Glomerular endothelial cell (primary cell): ENCODE measurements around the gene RPTOR. TPM values are rescaled to one million over a fixed set of nuclear protein-coding genes. Genes with fewer than 3 reads are reported as not detected.

Experiments
- DNase-seq: peaks from one replicate; pipeline ENCODE4 v3.0.0-alpha.2; 2011; ENCODE audit warnings: low read depth, low spot score; ENCODE audit errors: extremely low read depth
- total RNA-seq: library from RNA; depleted of rRNA; stranded (reverse); fragments of >200 nt; gene quantifications from 2 replicates; pipeline ENCODE4 v1.2.3, GENCODE V29; 2015

Gene RPTOR
- total RNA-seq, 1 donor from 2014 or later = 37.5 TPM

DNA sequence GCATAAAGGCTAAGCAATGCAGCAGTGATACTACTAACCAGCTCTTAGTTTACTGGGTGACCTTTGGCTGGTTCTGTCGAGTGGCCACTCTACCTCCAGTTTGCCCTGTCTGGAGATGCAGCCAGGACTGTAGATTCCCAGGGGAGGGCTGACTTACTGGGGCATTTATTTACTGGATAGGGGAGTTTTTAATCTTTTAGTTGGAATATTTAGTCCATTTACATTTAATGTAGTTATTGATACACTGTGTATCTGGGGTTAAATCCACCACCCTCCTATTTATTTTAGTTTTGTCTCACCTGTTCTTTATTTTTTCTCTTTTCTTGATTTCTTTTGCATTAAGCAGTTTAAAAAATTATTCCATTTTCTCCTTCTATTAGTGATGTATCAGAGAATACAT is 112.9 kb downstream of the RPTOR start:
- no peak for DNase-seq

DNA sequence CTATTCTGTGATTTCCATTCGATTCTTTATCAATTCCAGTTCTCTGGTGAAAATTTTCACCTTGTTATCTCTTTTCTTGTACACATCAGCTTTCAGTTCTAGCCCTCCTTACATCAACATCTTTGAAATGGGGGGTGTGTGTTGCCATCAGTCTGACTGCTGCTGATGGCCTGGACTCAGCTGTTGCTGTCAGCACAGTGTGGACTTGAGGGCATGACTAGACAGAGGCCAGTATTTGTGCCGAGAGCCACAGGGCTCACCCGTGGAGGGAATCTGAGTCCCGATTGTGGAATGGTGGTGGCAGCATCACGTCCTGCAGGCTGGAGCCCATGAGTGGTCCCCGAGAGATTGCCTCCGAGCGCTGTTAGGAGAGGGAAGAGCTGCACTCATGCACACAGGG is 114.2 kb downstream of the RPTOR start:
- no peak for DNase-seq

DNA sequence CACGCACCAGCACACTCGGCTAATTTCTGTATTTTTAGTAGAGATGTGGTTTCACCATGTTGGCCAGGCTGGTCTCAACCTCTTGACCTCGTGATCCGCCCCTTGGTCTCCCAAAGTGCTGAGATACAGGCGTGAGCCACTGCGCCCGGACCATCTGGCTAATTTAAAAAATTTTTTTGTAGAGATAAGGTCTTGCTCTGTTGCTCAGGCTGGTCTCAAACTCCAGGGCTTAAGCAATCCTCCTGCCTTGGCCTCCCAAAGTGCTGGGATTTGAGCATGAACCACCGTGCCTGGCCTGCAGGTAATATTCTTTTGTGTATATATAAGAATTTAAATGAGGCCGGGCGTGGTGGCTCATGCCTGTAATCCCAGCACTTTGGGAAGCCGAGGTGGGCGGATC is 115.0 kb downstream of the RPTOR start:
- DNase-seq = no peak

DNA sequence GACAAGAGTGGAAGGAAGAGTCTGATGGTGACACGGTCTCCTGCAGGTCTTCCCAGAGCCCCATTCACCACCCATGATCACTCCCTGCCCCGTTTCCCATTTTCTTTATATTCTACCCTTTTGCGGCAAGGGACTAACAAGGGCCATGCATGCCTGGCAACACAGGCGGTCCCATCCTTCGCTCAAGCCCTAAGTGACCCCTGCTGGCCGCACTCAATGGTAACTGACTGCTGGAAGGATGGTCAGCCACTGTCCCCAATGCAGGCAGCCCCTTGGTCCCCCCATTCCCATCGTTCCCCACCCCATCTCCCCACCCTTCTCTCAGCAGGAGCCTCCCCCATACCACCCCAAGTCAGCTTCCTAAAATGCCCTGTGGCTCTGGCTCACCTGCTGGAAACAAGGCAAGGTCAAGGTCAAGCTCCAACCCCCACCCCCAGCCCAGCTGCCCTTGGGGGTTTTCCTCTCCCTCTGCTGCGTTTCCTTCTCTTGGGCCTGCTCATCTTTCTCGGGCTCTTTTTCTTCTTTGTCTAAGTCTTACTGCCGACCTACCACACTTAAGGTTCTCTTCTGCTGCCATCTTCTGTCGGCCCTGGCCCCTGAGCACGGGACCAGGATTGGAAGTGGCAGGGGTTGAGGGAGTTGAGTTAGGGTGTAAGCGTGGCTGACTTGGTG is 116.0 kb downstream of the RPTOR start:
- no peak for DNase-seq

DNA sequence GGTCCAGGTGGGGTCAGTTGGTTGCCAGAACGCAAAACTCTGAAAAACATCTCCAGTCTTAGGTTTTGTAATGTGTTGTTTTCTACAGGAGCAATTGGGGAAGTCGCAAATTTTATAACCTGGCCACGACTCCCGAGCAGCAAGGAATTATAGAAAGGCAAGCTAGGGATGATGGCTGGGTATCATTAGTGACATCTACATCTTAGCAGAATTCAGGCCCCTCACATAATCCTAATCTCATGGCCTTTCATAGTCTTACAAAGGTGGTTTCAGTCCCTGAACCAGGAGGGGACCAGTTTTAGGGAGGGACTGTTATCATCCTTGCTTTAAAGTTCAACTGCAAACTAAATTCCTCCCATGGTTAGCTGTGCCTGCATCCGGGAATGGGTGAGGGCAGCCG is 117.9 kb downstream of the RPTOR start:
- DNase-seq = no peak

DNA sequence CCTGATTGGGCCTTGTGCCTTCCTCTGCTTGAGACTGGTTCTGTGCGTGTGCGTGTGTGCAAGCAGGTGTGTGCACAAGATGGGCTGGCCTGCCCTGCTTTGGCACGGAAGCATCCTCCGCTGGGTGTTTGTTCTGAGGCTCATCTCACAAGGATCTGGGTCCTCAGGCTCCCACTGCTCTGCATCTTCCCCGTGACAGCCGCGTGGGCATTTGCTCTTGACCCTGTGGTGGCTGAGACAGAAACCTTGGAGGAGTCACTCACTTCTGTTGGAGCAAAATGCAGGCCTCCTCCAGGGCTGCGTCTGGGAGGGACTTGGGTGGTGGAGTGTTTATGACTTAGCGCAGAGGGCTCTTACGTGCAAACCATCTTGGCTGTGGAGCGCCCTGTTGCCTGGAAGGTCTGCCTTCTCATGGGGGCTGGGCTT is 119.2 kb downstream of the RPTOR start:
- no peak for DNase-seq

DNA sequence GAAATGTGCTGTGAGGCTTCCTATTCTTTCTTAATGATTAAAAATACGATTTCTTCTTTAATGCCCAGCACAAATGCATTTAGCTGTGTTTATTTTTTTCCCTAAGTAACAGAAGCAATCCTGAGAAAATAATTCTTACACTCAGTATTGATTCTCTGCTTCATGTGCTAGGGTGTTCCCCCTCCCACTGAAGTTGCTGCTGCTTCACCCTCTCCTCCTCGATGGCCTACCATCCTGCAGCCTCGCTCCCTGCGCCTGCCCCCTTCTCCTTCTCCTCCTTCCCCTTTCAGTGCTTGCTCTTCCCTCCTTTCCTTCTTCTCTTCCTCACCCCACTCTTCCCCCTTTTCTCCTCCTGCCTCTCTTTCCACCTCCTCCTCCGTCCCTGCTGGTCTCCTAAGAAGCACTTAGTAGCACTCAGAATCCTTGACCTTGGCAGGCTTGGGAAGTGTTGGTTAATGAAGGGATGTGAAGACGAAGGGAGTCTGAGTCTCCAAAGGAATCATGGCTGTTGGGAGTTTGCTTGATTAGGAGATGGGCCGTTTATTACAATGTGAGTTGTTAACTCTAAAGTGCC is 119.7 kb downstream of the RPTOR start:
- no peak for DNase-seq

DNA sequence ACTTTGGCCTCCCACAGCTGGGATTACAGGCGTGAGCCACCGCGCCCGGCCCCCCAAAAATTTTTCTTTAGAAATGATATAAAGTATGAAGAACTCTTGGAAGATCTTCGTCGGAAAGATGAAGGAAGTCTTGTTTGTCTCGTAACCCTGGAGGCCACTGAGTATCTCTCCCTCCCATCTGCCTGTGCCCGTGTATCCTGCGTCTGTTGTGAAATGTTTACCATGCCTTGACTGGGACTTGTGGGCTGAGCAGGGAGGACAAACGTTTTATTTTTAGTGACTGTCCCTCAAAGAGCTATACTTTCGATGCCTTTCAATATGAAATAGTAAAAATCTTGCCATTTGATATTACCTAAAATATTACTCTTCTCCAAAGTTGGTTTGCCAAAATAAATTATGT is 121.2 kb downstream of the RPTOR start:
- DNase-seq = no peak

DNA sequence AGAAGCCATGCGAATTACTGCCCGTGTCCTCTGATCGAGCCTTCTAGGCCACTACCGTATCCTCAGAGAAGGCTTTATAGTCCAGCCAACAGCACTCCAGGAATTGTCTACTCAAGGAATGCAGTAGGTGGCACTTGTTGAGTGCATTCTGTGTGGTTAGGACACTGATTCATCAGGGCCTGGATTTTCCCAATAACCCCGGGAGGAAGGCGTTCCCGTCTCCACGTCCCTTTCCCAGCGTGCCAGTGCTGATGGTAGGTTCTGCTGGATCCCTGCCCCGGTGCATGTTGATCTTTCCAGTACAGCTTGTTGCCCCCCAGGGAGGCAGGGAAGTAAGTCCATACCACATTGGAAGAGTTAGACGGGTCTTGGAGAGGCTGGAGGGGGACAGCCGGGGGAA is 122.2 kb downstream of the RPTOR start:
- DNase-seq = no peak

DNA sequence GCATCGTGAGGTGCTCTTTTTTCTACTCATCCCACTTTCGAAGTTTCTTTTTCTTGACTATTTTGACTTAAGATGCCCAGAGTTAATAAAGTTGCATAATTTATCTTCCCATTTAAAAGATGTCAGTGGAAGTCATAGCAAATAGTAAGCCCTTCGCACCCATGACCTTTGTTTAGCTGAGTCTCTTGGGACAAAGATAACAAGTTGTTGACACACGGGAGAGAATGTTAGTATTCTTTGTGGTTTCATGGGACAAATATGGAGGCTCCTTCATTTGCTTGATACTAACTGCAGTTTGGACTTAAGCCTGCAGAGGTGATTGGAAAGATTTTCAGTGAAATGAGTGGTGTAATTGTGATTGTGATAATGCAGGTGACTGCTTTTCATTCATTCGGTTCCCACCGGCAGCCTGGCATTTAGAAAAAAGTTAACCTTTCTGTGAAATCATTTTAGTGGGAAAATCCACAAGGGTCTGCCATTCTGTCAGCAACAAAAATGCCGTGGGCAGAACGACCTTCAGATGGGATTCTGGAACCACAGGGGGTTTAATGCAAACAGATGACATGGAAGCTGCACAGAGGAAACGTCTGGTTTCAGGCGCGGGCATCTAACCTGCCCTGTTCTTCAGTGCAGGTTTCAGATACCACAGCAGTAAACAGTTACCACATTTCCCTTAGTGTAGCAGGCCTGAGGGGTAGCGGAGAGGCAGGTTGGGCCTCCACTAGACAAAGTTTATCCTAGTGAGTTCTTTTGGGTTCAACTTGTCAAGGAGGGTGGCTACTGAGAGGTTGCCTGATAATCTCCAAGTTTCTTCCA is 123.0 kb downstream of the RPTOR start:
- no peak for DNase-seq

DNA sequence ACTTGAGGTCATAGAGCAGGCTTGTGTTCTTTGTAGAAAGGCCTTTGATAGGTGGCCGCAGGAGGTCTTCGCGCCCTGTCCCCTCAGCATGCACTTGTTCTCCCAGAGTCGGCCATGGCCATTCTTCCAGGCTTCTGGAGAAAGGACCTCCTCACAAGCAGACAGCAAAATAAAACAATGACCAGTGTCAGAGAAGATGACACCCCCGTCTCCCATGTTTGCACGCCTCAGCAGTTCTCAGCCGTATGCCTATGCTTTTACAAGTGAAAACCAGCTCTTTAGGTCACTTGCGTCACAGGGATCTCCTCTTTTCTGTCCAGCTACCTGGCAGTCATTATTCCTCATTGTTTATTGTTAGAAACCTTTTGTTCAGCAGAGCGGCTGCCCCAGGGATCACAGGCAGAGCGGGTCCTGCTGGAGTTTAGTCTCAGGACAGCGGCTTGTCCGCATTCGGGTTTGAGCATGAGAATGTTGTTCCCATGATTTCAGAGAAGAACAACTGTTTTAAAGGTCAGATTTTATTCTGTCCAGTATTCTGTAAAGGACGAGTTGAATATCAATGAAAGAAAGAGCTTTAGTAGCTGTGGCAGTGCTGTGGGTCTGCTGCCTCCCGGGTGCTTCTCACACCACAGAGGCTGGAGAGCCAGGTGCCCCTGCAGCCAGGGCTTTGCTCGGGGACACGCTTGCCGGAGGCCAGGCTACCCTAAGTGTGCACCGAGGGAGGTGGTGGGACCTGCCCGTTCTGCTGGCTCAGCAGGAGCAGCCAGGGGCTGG is 123.9 kb downstream of the RPTOR start:
- no peak for DNase-seq

DNA sequence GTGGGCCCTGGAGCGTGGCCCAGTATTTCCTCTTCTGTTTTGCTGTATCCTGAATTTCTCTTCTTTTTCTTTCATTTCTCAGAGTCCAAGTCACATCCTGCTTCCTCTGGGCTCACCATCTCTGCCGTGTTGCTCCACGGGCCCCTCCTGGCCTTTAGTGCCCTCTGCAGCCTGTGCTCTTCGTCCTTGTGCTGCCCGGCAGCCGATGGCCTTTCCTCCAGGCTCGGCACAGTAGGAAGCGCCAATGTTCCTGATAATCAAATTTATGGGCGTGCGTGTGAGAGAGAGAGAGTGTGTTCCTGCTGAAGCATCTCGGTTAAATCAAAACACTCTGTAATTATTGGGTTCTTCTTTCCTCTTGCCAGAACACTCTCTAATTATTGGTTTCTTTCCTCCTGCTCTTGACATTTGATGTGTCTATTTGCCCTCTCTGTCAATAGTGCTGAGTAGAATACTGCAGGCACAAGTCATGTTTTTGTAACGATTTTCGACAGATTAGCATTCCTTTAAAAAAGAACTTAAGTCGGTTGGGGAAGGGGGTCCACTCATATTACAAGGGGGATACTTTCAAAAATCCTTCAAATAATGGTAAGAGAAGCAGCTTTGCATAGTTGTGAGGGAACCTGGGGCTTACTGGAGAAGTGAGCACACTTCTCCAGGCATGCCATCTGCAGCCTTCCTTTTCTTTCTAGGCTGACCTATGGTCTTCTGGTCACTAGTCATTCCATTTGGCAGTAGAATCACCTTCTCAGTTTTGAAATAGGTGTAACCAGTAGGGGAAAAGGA is 126.6 kb downstream of the RPTOR start:
- DNase-seq = no peak

DNA sequence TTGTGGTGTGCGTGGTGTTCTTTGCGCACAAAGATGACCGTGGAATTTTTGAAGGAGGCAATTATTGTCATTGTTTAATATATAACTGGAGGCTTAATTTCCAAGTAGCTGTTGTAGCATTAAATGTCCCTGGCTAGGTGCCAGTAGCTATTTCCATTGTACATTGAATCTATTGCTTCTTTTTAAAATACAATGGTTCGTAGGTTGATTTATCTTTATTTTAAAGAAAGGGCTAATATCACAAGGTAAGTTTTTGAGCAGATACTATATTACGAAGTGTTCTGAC is 127.1 kb downstream of the RPTOR start:
- DNase-seq = no peak

DNA sequence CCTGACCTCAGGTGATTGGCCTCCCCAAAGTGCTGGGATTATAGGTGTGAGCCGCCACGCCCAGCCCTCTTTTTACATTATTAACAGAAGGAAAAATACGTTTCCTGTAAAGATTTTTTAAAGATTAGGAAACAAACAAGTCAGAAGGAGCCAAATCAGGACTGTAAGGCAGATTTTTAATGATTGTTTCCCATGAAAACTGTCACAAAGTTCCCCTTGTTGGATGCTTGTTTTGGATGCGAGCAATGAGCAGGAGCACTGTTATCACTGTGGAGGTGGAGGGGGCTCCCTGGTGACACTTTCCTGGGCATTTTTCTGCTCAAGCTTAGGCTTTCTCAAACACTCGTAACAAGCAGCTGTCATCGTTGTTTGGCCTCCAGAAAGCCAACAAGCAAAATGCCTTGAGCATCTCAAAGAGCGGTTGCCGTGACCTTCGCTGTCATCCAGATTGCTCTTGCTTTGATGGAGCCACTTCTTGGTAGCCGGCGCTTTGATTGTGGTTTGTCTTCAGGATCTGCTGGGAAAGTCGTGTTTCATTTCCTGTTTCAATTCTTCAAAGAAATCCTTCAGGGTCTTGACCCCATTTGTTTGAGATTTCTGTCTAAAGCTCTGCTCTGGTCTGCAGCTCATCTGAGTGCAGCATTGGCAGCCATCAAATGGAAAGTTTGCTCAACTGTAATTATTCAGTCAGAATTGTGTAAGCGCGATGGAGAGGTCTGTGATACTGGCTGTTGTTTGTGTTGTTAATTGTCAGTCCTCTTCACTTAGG is 128.7 kb downstream of the RPTOR start:
- DNase-seq = no peak

DNA sequence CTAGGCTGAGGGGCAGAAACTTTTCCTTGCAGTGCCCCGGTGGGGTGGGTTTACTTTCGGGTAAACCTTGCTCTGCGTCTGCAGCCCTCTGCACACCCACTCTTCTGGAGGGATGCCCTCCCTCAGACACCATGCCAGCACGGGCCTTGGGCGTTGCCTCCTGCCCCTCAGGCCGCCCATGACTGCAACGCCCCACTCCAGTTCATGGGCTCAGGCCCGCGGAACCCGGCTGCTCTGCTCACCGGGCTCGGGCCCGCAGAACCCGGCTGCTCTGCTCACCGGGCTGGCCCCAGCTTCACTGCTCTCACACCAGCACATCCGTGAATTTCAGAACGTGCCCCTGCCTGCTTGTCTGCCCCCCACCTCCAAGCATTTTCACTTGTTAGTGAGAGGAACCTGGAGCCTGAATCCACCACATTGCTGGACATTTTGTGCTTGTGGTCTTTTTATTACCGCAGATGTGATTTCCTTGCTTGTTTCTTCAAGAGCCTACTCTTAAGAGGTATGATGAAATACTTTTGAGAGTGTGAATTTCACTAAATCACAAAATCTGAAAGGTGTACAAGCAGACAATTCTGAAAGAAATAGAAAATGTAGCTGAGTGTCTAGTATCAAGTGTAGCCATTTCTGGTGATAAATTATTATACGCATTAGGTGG is 130.9 kb downstream of the RPTOR start:
- no peak for DNase-seq

DNA sequence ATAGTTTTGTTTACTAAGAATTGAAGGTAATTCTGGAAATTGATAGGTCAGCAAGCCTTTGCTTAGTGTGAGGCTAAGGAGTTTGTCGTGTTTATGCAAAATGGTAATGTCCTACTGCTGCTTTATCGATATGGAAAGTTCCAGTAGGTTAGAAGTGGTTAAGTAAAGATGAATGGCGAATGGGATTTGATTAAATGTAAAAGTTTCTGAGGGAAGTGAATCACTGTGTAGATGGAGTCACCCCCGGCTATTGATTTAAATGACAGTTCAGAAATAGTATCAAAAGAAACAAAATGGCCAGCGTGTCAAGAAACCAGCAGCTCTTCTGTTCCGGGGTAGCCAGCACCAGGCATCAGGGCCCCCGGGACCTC is 131.4 kb downstream of the RPTOR start:
- no peak for DNase-seq

DNA sequence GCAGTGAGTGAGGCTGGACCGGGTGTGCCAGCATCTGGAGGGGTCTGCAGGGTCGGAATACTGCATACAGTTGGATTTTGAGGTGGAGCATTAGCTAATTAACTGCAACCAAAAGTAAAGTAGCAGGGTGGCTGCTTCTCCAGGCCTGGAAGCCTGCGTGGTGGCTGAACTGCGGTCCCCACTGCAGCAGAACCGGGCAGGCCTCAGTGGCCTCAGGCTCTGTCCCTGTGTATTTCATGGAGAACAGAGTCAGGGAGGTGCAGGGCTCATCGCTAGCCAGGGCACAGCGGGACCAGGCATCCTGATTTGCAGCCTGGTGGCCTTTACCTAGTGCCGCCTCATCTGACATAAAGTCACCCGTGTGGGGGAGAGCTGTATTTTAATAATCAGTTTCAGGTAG is 131.9 kb downstream of the RPTOR start:
- no peak for DNase-seq

DNA sequence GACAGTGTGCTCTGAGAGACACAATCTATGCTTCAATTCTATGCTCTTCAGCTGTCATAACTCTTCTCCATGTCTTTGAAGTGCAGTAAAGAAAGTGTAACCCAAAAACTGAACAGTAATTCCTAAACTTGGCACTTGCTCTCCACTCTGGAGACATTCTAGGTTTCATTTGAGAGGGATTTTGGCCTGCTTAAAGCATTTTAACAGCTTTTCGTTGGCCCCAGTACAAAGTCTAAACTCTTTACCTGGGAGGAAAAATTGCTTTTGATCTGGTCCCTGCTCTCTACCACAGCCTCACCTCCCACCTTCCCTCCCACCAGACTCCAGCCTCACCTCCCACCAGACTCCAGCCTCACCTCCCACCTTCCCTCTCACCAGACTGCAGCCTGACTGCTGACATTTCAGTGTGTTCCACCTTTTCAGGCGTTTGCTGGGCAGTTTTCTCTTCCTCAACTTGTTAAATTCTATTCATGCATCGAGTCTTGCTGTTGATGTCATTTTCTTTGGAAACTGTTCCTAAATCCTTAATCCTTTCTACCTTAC is 132.6 kb downstream of the RPTOR start:
- no peak for DNase-seq

DNA sequence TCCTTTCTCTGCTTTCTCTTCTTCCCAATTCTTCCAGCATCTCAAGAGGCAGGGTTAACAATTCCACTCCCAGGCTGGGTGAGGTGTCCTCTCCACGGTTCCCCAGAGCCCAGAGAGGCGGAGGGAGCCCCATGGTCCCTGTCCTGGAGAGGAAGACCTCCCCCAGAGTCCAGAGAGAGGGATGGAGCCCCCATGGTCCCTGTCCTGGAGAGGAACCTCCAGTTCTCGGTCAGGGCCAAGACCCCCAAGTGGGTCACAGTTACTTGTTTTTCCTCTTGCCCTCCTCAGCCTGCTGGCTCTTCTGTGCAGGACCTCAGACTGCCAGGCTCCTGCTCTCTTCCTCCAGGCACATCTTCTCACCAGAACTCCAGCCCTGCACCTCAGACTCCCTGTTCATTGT is 135.2 kb downstream of the RPTOR start:
- no peak for DNase-seq
